Activated CD4-positive, alpha-beta memory T cell treated with anti-CD3 and anti-CD28 coated beads for 36 hours (primary cell): Measurements from ENCODE around the gene SDE2. TPM values are rescaled to one million over a fixed set of nuclear protein-coding genes. Genes with fewer than 3 reads are reported as not detected.

ENCODE experiments used
- CTCF ChIA-PET: fragments of 350-600 bp; sonication (Branson Sonifier 250); formaldehyde crosslinking; loops from one replicate; lab custom pipeline; 2021; ENCODE audit warnings: antibody characterized with exemption, inconsistent platforms; lab: Charles Lee
- POLR2A ChIA-PET: fragments of 350-600 bp; sonication (Branson Sonifier 250); formaldehyde crosslinking; loops from one replicate; lab custom pipeline; 2021; ENCODE audit warnings: antibody characterized with exemption; lab: Charles Lee
- DNase-seq: peaks from one replicate; pipeline ENCODE4 v3.0.0-alpha.2; 2020
- H3K27ac Mint-ChIP-seq: one replicate; pipeline ENCODE4 v1.8.0; 2021; ENCODE audit warnings: mixed read lengths
- H3K27me3 Mint-ChIP-seq: one replicate; pipeline ENCODE4 v1.8.0; 2021; ENCODE audit warnings: mixed read lengths
- H3K36me3 Mint-ChIP-seq: one replicate; pipeline ENCODE4 v1.8.0; 2021; ENCODE audit warnings: mixed read lengths
- H3K4me1 Mint-ChIP-seq: one replicate; pipeline ENCODE4 v1.8.0; 2021; ENCODE audit warnings: low read depth, mixed read lengths
- H3K4me3 Mint-ChIP-seq: one replicate; pipeline ENCODE4 v1.8.0; 2021; ENCODE audit warnings: mild to moderate bottlenecking, mixed read lengths
- H3K9me3 Mint-ChIP-seq: one replicate; pipeline ENCODE4 v1.8.0; 2021; ENCODE audit warnings: mixed read lengths
- intact Hi-C: fragments of 100-400 bp; cut with micrococcal nuclease; formaldehyde crosslinking; loops from one replicate; pipeline ENCODE4 v1.15.1; 2023
- total RNA-seq, 2 experiments: library from RNA; stranded (reverse); gene quantifications; one replicate each; pipeline ENCODE4 v1.2.3, GENCODE V29; 2021

Gene SDE2
- total RNA-seq, 2 experiments from 2014 or later = 18.0 to 18.2 TPM

GRCh38 chr1:225950905-225951497, 48.1 kb downstream of the SDE2 start:
- intact Hi-C loops = no loop called here
- no peaks in the 10 kb centered on the region for H3K4me1 Mint-ChIP-seq
- no peak overlapping the region for H3K4me3 Mint-ChIP-seq
- no peak for DNase-seq
- no peaks in the 10 kb centered on the region for H3K9me3 Mint-ChIP-seq
- H3K27me3 Mint-ChIP-seq = peaks cover 13% of the 10 kb centered on the region
- H3K36me3 Mint-ChIP-seq = no peaks in the 10 kb centered on the region
- POLR2A ChIA-PET = no interaction called here
- CTCF ChIA-PET = interaction anchor here (1.0 kb wide), 1 partner anchor 11 kb away, joined by 4 read pairs; no protein-coding TSS in a partner anchor
- no peak overlapping the region for H3K27ac Mint-ChIP-seq

- Mint-ChIP-seq H3K27me3 (peaks cover 11% of the 10 kb centered on the region), H3K9me3 (no peaks in the 10 kb centered on the region), H3K27ac (no peak overlapping the region), H3K4me3 (no peak overlapping the region), H3K4me1 (peaks cover 7% of the 10 kb centered on the region), H3K36me3 (no peaks in the 10 kb centered on the region)
- CTCF ChIA-PET = interaction anchor here (0.8 kb wide), 1 partner anchor 13 kb away, joined by 3 read pairs; no protein-coding TSS in a partner anchor
- no peak for DNase-seq
- POLR2A ChIA-PET = no interaction called here
- intact Hi-C loops = no loop called here
Measured at GRCh38 chr1:225949041-225949440, 50.1 kb downstream of the SDE2 start.

- Mint-ChIP-seq H3K36me3 (no peaks in the 10 kb centered on the region), H3K4me1 (peaks cover 7% of the 10 kb centered on the region), H3K9me3 (no peaks in the 10 kb centered on the region), H3K27ac (no peak overlapping the region), H3K4me3 (no peak overlapping the region), H3K27me3 (peaks cover 11% of the 10 kb centered on the region)
- ChIA-PET CTCF (interaction anchor here (1.3 kb wide), 1 partner anchor 15 kb away, joined by 3 read pairs; no protein-coding TSS in a partner anchor), POLR2A (interaction anchor here (1.0 kb wide), 1 partner anchor 18 kb away, joined by 3 read pairs; no protein-coding TSS in a partner anchor)
- intact Hi-C loops = no loop called here
- no peak for DNase-seq
Measured at GRCh38 chr1:225946803-225947202, 52.3 kb downstream of the SDE2 start.

GRCh38 chr1:225946082-225946620, 53.0 kb downstream of the SDE2 start:
- no peak overlapping the region for H3K27ac Mint-ChIP-seq
- H3K4me3 Mint-ChIP-seq = no peak overlapping the region
- ChIA-PET POLR2A (interaction anchor here (1.0 kb wide), 1 partner anchor 17 kb away, joined by 3 read pairs; no protein-coding TSS in a partner anchor), CTCF (interaction anchor here (1.3 kb wide), 1 partner anchor 15 kb away, joined by 3 read pairs; no protein-coding TSS in a partner anchor)
- peaks cover 6% of the 10 kb centered on the region for H3K27me3 Mint-ChIP-seq
- no peaks in the 10 kb centered on the region for H3K9me3 Mint-ChIP-seq
- intact Hi-C loops = no loop called here
- no peaks in the 10 kb centered on the region for H3K36me3 Mint-ChIP-seq
- peaks cover 7% of the 10 kb centered on the region for H3K4me1 Mint-ChIP-seq
- DNase-seq = no peak

GRCh38 chr1:225945564-225945963, 53.6 kb downstream of the SDE2 start:
- intact Hi-C loops = no loop called here
- Mint-ChIP-seq H3K9me3 (no peaks in the 10 kb centered on the region), H3K4me3 (no peak overlapping the region), H3K36me3 (no peaks in the 10 kb centered on the region), H3K27me3 (peaks cover 2% of the 10 kb centered on the region), H3K27ac (no peak overlapping the region), H3K4me1 (peaks cover 7% of the 10 kb centered on the region)
- no peak for DNase-seq
- ChIA-PET POLR2A (no interaction called here), CTCF (interaction anchor here (1.6 kb wide), 1 partner anchor 16 kb away, joined by 4 read pairs; no protein-coding TSS in a partner anchor)

- Mint-ChIP-seq H3K4me3 (no peak overlapping the region), H3K9me3 (no peaks in the 10 kb centered on the region), H3K4me1 (peaks cover 7% of the 10 kb centered on the region), H3K27me3 (peaks cover 4% of the 10 kb centered on the region), H3K36me3 (no peaks in the 10 kb centered on the region), H3K27ac (no peak overlapping the region)
- intact Hi-C loops = no loop called here
- DNase-seq = no peak
- ChIA-PET POLR2A (interaction anchor here (1.4 kb wide), 1 partner anchor 20 kb away, joined by 3 read pairs; the partner anchor contains the start of gene PYCR2), CTCF (interaction anchor here (1.6 kb wide), 1 partner anchor 17 kb away, joined by 4 read pairs; no protein-coding TSS in a partner anchor)
Measured at GRCh38 chr1:225944951-225945350, 54.2 kb downstream of the SDE2 start.

GRCh38 chr1:225944387-225944786, 54.8 kb downstream of the SDE2 start:
- DNase-seq = no peak
- Mint-ChIP-seq H3K4me3 (no peak overlapping the region), H3K36me3 (no peaks in the 10 kb centered on the region), H3K9me3 (no peaks in the 10 kb centered on the region), H3K4me1 (peaks cover 7% of the 10 kb centered on the region), H3K27ac (no peak overlapping the region), H3K27me3 (peaks cover 4% of the 10 kb centered on the region)
- ChIA-PET POLR2A (interaction anchor here (1.4 kb wide), 1 partner anchor 20 kb away, joined by 3 read pairs; the partner anchor contains the start of gene PYCR2), CTCF (interaction anchor here (1.6 kb wide), 1 partner anchor 17 kb away, joined by 4 read pairs; no protein-coding TSS in a partner anchor)
- intact Hi-C loops = no loop called here

GRCh38 chr1:225943582-225943981, 55.6 kb downstream of the SDE2 start:
- intact Hi-C loops = no loop called here

GRCh38 chr1:225942574-225942973, 56.6 kb downstream of the SDE2 start:
- ChIA-PET POLR2A (interaction anchor here (0.7 kb wide), 1 partner anchor 188 kb away, joined by 4 read pairs; no protein-coding TSS in a partner anchor), CTCF (interaction anchor here (0.7 kb wide), 1 partner anchor 30 kb away, joined by 3 read pairs; no protein-coding TSS in a partner anchor)
- H3K27me3 Mint-ChIP-seq = peaks cover 3% of the 10 kb centered on the region
- H3K27ac Mint-ChIP-seq = no peak overlapping the region
- DNase-seq = no peak
- intact Hi-C loops = no loop called here
- peaks cover 7% of the 10 kb centered on the region for H3K4me1 Mint-ChIP-seq
- no peak overlapping the region for H3K4me3 Mint-ChIP-seq
- H3K9me3 Mint-ChIP-seq = no peaks in the 10 kb centered on the region
- no peaks in the 10 kb centered on the region for H3K36me3 Mint-ChIP-seq

More at GRCh38 chr1:225943582-225943981, 55.6 kb downstream of the SDE2 start:
- Mint-ChIP-seq H3K27me3 (peaks cover 3% of the 10 kb centered on the region), H3K4me3 (no peak overlapping the region), H3K9me3 (no peaks in the 10 kb centered on the region), H3K4me1 (peaks cover 7% of the 10 kb centered on the region), H3K27ac (no peak overlapping the region), H3K36me3 (no peaks in the 10 kb centered on the region)
- ChIA-PET CTCF (interaction anchor here (0.6 kb wide), 1 partner anchor 165 kb away, joined by 3 read pairs; no protein-coding TSS in a partner anchor), POLR2A (no interaction called here)
- no peak for DNase-seq

GRCh38 chr1:225941942-225942222, 57.3 kb downstream of the SDE2 start:
- DNase-seq = no peak
- Mint-ChIP-seq H3K4me1 (peaks cover 7% of the 10 kb centered on the region), H3K27me3 (peaks cover 3% of the 10 kb centered on the region), H3K9me3 (no peaks in the 10 kb centered on the region), H3K27ac (no peak overlapping the region), H3K4me3 (no peak overlapping the region), H3K36me3 (no peaks in the 10 kb centered on the region)
- POLR2A ChIA-PET = no interaction called here
- intact Hi-C loops = no loop called here
- CTCF ChIA-PET = no interaction called here

GRCh38 chr1:225941187-225941941, 57.8 kb downstream of the SDE2 start, which contains the start of gene LEFTY2:
Gene LEFTY2 (minus strand): TSS chr1:225941220. CDS start chr1:225941140, 80 bp downstream.
- CTCF ChIA-PET = no interaction called here
- Mint-ChIP-seq H3K9me3 (no peaks in the 10 kb centered on the region), H3K4me3 (no peak within 1 kb of the TSS), H3K4me1 (peaks cover 7% of the 10 kb centered on the region), H3K27ac (no peak within 1 kb of the TSS), H3K36me3 (no peaks in the 10 kb centered on the region), H3K27me3 (peaks cover 3% of the 10 kb centered on the region)
- intact Hi-C loops = no loop called here
- POLR2A ChIA-PET = interaction anchor here (0.6 kb wide), 1 partner anchor 255 kb away, joined by 3 read pairs; no protein-coding TSS in a partner anchor
- no peak for DNase-seq
